Gastrocnemius medialis (tissue), 4 donors: ENCODE results near the gene SIK3. TPM values are rescaled to one million over a fixed set of nuclear protein-coding genes. Genes with fewer than 3 reads are reported as not detected.

Experiments used
- ATAC-seq, 2 donors: fragments of 150-250 bp; one replicate each; pipeline ENCODE4 v1.9.1; 2016
- DNase-seq, 2 donors: peaks; one replicate each; pipeline ENCODE4 v3.0.0-alpha.2; 2019
- H3K27ac ChIP-seq, 4 donors: fragments of 200-600 bp; sonication (generic); 1 replicate in 1 of 4; 2 replicates in 3 of 4; pipeline ENCODE4 v1.5.1; 2016 to 2018; ENCODE audit warnings: mild to moderate bottlenecking in 2 of 4, moderate library complexity in 1 of 4
- H3K27me3 ChIP-seq, 3 donors: fragments of 200-600 bp; sonication (generic) in 2 of 3; 1 replicate in 1 of 3; 2 replicates in 2 of 3; pipeline versions ENCODE4 v1.5.1 to v1.6.0; 2016 to 2019; ENCODE audit warnings: mild to moderate bottlenecking in 1 of 3, moderate library complexity in 1 of 3
- H3K36me3 ChIP-seq, 2 donors: fragments of 200-600 bp; sonication (generic) in 1 of 2; one replicate each; pipeline ENCODE4 v1.5.1; 2017 to 2018
- H3K4me1 ChIP-seq, 2 donors: fragments of 200-600 bp; sonication (generic) in 1 of 2; one replicate each; pipeline ENCODE4 v1.5.1; 2016 to 2017; ENCODE audit warnings: mild to moderate bottlenecking in 2 of 2
- H3K4me3 ChIP-seq, 4 donors: fragments of 200-600 bp; sonication (generic) in 3 of 4; 1 replicate in 1 of 4; 2 replicates in 3 of 4; pipeline ENCODE4 v1.5.1; 2016 to 2019; ENCODE audit warnings: mild to moderate bottlenecking in 2 of 4
- H3K9me3 ChIP-seq, 3 donors: fragments of 200-600 bp; sonication (generic) in 2 of 3; 1 replicate in 1 of 3; 2 replicates in 2 of 3; pipeline ENCODE4 v1.5.1; 2016 to 2019
- CTCF ChIP-seq, 5 experiments: fragments of 450-650 bp in 3 of 5; fragments of 200-600 bp in 2 of 5; sonication (generic) in 2 of 5; IDR thresholded peaks in 4 of 5; conservative IDR thresholded peaks in 1 of 5; 1 replicate in 4 of 5; 2 replicates in 1 of 5; pipeline ENCODE4 v1.5.1; 2016 to 2019; ENCODE audit warnings: antibody characterized with exemption in 5 of 5, mild to moderate bottlenecking in 3 of 5, moderate library complexity in 3 of 5
- POLR2A ChIP-seq, 2 donors: fragments of 450-650 bp; IDR thresholded peaks; one replicate each; pipeline ENCODE4 v1.6.1; 2017; ENCODE audit warnings: antibody characterized with exemption in 2 of 2, mild to moderate bottlenecking in 2 of 2, moderate library complexity in 2 of 2
- in situ Hi-C, 4 donors: fragments of 200-750 bp; cut with MboI; loops; one replicate each; pipeline versions ENCODE4 v1.15.0 to v1.8.0; 2017; ENCODE audit warnings: low sequenced_read_pairs in 4 of 4
- intact Hi-C: fragments of 100-400 bp; cut with DNase I; formaldehyde crosslinking; loops from one replicate; pipeline ENCODE4 v1.15.1; 2023; ENCODE audit warnings: low total_unique reads
- total RNA-seq, 4 donors: library from RNA; depleted of rRNA; stranded (reverse); fragments of >200 nt; gene quantifications; one replicate each; pipeline versions ENCODE4 v1.1.0 to v1.2.3, GENCODE V29; 2016

Gene SIK3
- total RNA-seq, 4 donors from 2014 or later, result 34.4 to 42.4 (median 37.2) TPM

GRCh38 chr11:116918925-116919655, 179.1 kb downstream of the SIK3 start:
- DNase-seq (no peak), ATAC-seq (no peak)
- Histone ChIP-seq H3K4me3 (no peak overlapping the region), H3K9me3 (no peaks in the 10 kb centered on the region), H3K27ac (no peak overlapping the region), H3K4me1 (no peaks in the 10 kb centered on the region), H3K27me3 (no peaks in the 10 kb centered on the region), H3K36me3 (no peaks in the 10 kb centered on the region)
- intact Hi-C loops, result no loop called here
- TF ChIP-seq CTCF (IDR thresholded peaks at IDR 0.05 in 4 of 5, conservative IDR thresholded peaks at IDR 0.05 in 1 of 5) (no peak), POLR2A (IDR thresholded peaks at IDR 0.05) (no peak)
- in situ Hi-C loops, result no loop called here

GRCh38 chr11:116917632-116918031, 180.6 kb downstream of the SIK3 start:
- no peak overlapping the region for H3K27ac ChIP-seq
- peaks cover 7 to 13% of the 10 kb centered on the region in 2 donors for H3K4me1 ChIP-seq
- DNase-seq (no peak), ATAC-seq (no peak)
- H3K4me3 ChIP-seq, result no peak overlapping the region
- no peaks in the 10 kb centered on the region for H3K27me3 ChIP-seq
- TF ChIP-seq CTCF (IDR thresholded peaks at IDR 0.05 in 4 of 5, conservative IDR thresholded peaks at IDR 0.05 in 1 of 5) (no peak), POLR2A (IDR thresholded peaks at IDR 0.05) (no peak)
- in situ Hi-C loops (no loop called here), intact Hi-C loops (no loop called here)
- no peaks in the 10 kb centered on the region for H3K36me3 ChIP-seq
- no peaks in the 10 kb centered on the region for H3K9me3 ChIP-seq

- H3K27me3 ChIP-seq, result no peaks in the 10 kb centered on the region
- no peaks in the 10 kb centered on the region for H3K36me3 ChIP-seq
- peaks cover 12 to 17% of the 10 kb centered on the region in 2 donors for H3K4me1 ChIP-seq
- intact Hi-C loops (no loop called here), in situ Hi-C loops (no loop called here)
- DNase-seq (no peak), ATAC-seq (no peak)
- no peaks in the 10 kb centered on the region for H3K9me3 ChIP-seq
- H3K4me3 ChIP-seq, result no peak overlapping the region
- TF ChIP-seq POLR2A (IDR thresholded peaks at IDR 0.05), result no peak
- no peak for TF ChIP-seq CTCF (IDR thresholded peaks at IDR 0.05 in 4 of 5, conservative IDR thresholded peaks at IDR 0.05 in 1 of 5)
- H3K27ac ChIP-seq, result no peak overlapping the region
Measured at GRCh38 chr11:116916886-116917285, 181.3 kb downstream of the SIK3 start.

GRCh38 chr11:116916052-116916451, 182.2 kb downstream of the SIK3 start:
- DNase-seq, result no peak
- in situ Hi-C loops, result no loop called here
- Histone ChIP-seq H3K36me3 (no peaks in the 10 kb centered on the region), H3K4me3 (no peak overlapping the region), H3K4me1 (peaks cover 12 to 17% of the 10 kb centered on the region in 2 donors), H3K27ac (no peak overlapping the region), H3K27me3 (no peaks in the 10 kb centered on the region), H3K9me3 (no peaks in the 10 kb centered on the region)
- ATAC-seq, result no peak
- intact Hi-C loops, result no loop called here
- TF ChIP-seq CTCF (IDR thresholded peaks at IDR 0.05 in 4 of 5, conservative IDR thresholded peaks at IDR 0.05 in 1 of 5) (no peak), POLR2A (IDR thresholded peaks at IDR 0.05) (no peak)

- ATAC-seq (no peak), DNase-seq (no peak)
- TF ChIP-seq CTCF (IDR thresholded peaks at IDR 0.05 in 4 of 5, conservative IDR thresholded peaks at IDR 0.05 in 1 of 5), result no peak
- TF ChIP-seq POLR2A (IDR thresholded peaks at IDR 0.05), result no peak
- in situ Hi-C loops (no loop called here), intact Hi-C loops (no loop called here)
- peaks cover 12 to 17% of the 10 kb centered on the region in 2 donors for H3K4me1 ChIP-seq
- H3K36me3 ChIP-seq, result no peaks in the 10 kb centered on the region
- H3K27ac ChIP-seq, result peak overlapping the region in 1 of 4 donors; percentile 4
- no peak overlapping the region for H3K4me3 ChIP-seq
- no peaks in the 10 kb centered on the region for H3K9me3 ChIP-seq
- H3K27me3 ChIP-seq, result no peaks in the 10 kb centered on the region
Measured at GRCh38 chr11:116913000-116913399, 185.2 kb downstream of the SIK3 start.
